ENCODE results near the gene DOCK10. TPM values are rescaled to one million over a fixed set of nuclear protein-coding genes. Genes with fewer than 3 reads are reported as not detected.

The DOCK10 gene
- total and polyA plus RNA-seq, 2 donors (not counting 1 experiment from before 2014, with no cell fraction given), result 20.8 to 26.3 TPM

GRCh38 chr2:224987733-224988132 is 54.5 kb downstream of the DOCK10 start:
- Histone ChIP-seq H3K9ac (ENCODE audit: insufficient read depth, low read length) (no peak overlapping the region), H3K79me2 (ENCODE audit: control insufficient read depth, insufficient read depth, low read length) (peaks cover 2% of the 10 kb centered on the region), H3K27ac (ENCODE audit: insufficient read depth, low read length) (no peak overlapping the region), H3K4me1 (ENCODE audit: control insufficient read depth, extremely low read depth, insufficient read depth, low read length) (peaks cover 3% of the 10 kb centered on the region), H3K36me3 (ENCODE audit: control insufficient read depth, insufficient read depth, low read length) (no peaks in the 10 kb centered on the region), H3K4me3 (replicated peaks in 1 of 4; ENCODE audit: control extremely low read depth in 1 of 4, insufficient read depth in 1 of 4, low read depth in 3 of 4, low read length in 4 of 4) (no peak overlapping the region), H2AFZ (ENCODE audit: low read length) (no peak overlapping the region), H3K9me3 (ENCODE audit: control insufficient read depth, insufficient read depth, low read depth, low read length) (no peaks in the 10 kb centered on the region), H4K20me1 (ENCODE audit: control insufficient read depth, extremely low read depth, insufficient read depth, low read length) (no peaks in the 10 kb centered on the region), H3K27me3 (ENCODE audit: control insufficient read depth, insufficient read depth, low read length) (no peaks in the 10 kb centered on the region), H3K4me2 (ENCODE audit: extremely low read depth, insufficient read depth, low read length) (no peak overlapping the region)
- DNase-seq (ENCODE audit: low read depth in 2 of 2), result peak in 1 of 2 donors; percentile 39
- no peak for TF ChIP-seq EZH2 (IDR thresholded peaks at IDR 0.05; ENCODE audit: low read length, missing control alignments)
- no peak for TF ChIP-seq CTCF (conservative IDR thresholded peaks at IDR 0.05 in 1 of 2, IDR thresholded peaks at IDR 0.05 in 1 of 2; ENCODE audit: low read depth in 1 of 2, low read length in 2 of 2)

- no peak for DNase-seq (ENCODE audit: low read depth in 2 of 2)
- Histone ChIP-seq H3K79me2 (ENCODE audit: control insufficient read depth, insufficient read depth, low read length) (peaks cover 4% of the 10 kb centered on the region), H3K4me3 (replicated peaks in 1 of 4; ENCODE audit: control extremely low read depth in 1 of 4, insufficient read depth in 1 of 4, low read depth in 3 of 4, low read length in 4 of 4) (no peak overlapping the region), H3K9ac (ENCODE audit: insufficient read depth, low read length) (no peak overlapping the region), H3K27ac (ENCODE audit: insufficient read depth, low read length) (no peak overlapping the region), H3K4me1 (ENCODE audit: control insufficient read depth, extremely low read depth, insufficient read depth, low read length) (peaks cover 3% of the 10 kb centered on the region), H3K4me2 (ENCODE audit: extremely low read depth, insufficient read depth, low read length) (no peak overlapping the region), H2AFZ (ENCODE audit: low read length) (no peak overlapping the region), H3K9me3 (ENCODE audit: control insufficient read depth, insufficient read depth, low read depth, low read length) (no peaks in the 10 kb centered on the region), H4K20me1 (ENCODE audit: control insufficient read depth, extremely low read depth, insufficient read depth, low read length) (no peaks in the 10 kb centered on the region), H3K36me3 (ENCODE audit: control insufficient read depth, insufficient read depth, low read length) (no peaks in the 10 kb centered on the region), H3K27me3 (ENCODE audit: control insufficient read depth, insufficient read depth, low read length) (no peaks in the 10 kb centered on the region)
- no peak for TF ChIP-seq CTCF (conservative IDR thresholded peaks at IDR 0.05 in 1 of 2, IDR thresholded peaks at IDR 0.05 in 1 of 2; ENCODE audit: low read depth in 1 of 2, low read length in 2 of 2)
- no peak for TF ChIP-seq EZH2 (IDR thresholded peaks at IDR 0.05; ENCODE audit: low read length, missing control alignments)
Measured at GRCh38 chr2:224986477-224986876, 55.8 kb downstream of the DOCK10 start.

GRCh38 chr2:224984637-224985036 is 57.6 kb downstream of the DOCK10 start:
- Histone ChIP-seq H3K36me3 (ENCODE audit: control insufficient read depth, insufficient read depth, low read length) (no peaks in the 10 kb centered on the region), H3K9ac (ENCODE audit: insufficient read depth, low read length) (no peak overlapping the region), H3K9me3 (ENCODE audit: control insufficient read depth, insufficient read depth, low read depth, low read length) (no peaks in the 10 kb centered on the region), H3K4me1 (ENCODE audit: control insufficient read depth, extremely low read depth, insufficient read depth, low read length) (peaks cover 3% of the 10 kb centered on the region), H3K4me3 (replicated peaks in 1 of 4; ENCODE audit: control extremely low read depth in 1 of 4, insufficient read depth in 1 of 4, low read depth in 3 of 4, low read length in 4 of 4) (peak overlapping the region in 1 of 4 experiments; percentile 66), H4K20me1 (ENCODE audit: control insufficient read depth, extremely low read depth, insufficient read depth, low read length) (no peaks in the 10 kb centered on the region), H3K27ac (ENCODE audit: insufficient read depth, low read length) (peak overlapping the region; percentile 77), H2AFZ (ENCODE audit: low read length) (peak overlapping the region; percentile 12), H3K27me3 (ENCODE audit: control insufficient read depth, insufficient read depth, low read length) (no peaks in the 10 kb centered on the region), H3K79me2 (ENCODE audit: control insufficient read depth, insufficient read depth, low read length) (peaks cover 12% of the 10 kb centered on the region), H3K4me2 (ENCODE audit: extremely low read depth, insufficient read depth, low read length) (peak overlapping the region; percentile 74)
- no peak for DNase-seq (ENCODE audit: low read depth in 2 of 2)
- TF ChIP-seq EZH2 (IDR thresholded peaks at IDR 0.05; ENCODE audit: low read length, missing control alignments) (no peak), CTCF (conservative IDR thresholded peaks at IDR 0.05 in 1 of 2, IDR thresholded peaks at IDR 0.05 in 1 of 2; ENCODE audit: low read depth in 1 of 2, low read length in 2 of 2) (no peak)
